ENCODE results near the gene FBXL19.

GRCh38 chr16:30985401-30986128, 62.2 kb downstream of the FBXL19 start:
- no peak for TF ChIP-seq CTCF (conservative IDR thresholded peaks at IDR 0.05 in 1 of 2, IDR thresholded peaks at IDR 0.05 in 1 of 2; ENCODE audit: low read depth in 1 of 2, low read length in 2 of 2)
- no peak for TF ChIP-seq EZH2 (IDR thresholded peaks at IDR 0.05; ENCODE audit: low read length, missing control alignments)

Measured in fibroblast of lung (primary cell).